Common myeloid progenitor, CD34-positive (primary cell): ENCODE measurements around the gene SPEG.

Experiments used
- CTCF ChIA-PET: fragments of 350-600 bp; sonication (Branson Sonifier 250); formaldehyde crosslinking; loops from one replicate; lab custom pipeline; 2021; ENCODE audit warnings: antibody characterized with exemption; lab: Charles Lee
- POLR2A ChIA-PET: fragments of 350-600 bp; sonication (Branson Sonifier 250); formaldehyde crosslinking; loops from one replicate; lab custom pipeline; 2021; ENCODE audit warnings: antibody characterized with exemption; lab: Charles Lee
- DNase-seq, 3 donors: peaks; one replicate each; pipeline versions ENCODE4 v3.0.0 to v3.0.0-alpha.2; 2013
- H3K27ac ChIP-seq, 2 experiments: 1 replicate in 1 of 2; 2 replicates in 1 of 2; pipeline ENCODE4 v1.7.0; 2013; ENCODE audit warnings: inconsistent platforms in 2 of 2, low read length in 2 of 2, mild to moderate bottlenecking in 2 of 2, low read depth in 1 of 2, moderate library complexity in 1 of 2; ENCODE audit not compliant: severe bottlenecking in 2 of 2, insufficient read depth in 1 of 2, poor library complexity in 1 of 2
- H3K27me3 ChIP-seq, 5 experiments: replicated peaks in 2 of 5; 1 replicate in 3 of 5; 2 replicates in 2 of 5; pipeline versions ENCODE4 v1.6.1 to v1.7.0; 2013; ENCODE audit warnings: low read length in 4 of 5, mild to moderate bottlenecking in 2 of 5, moderate library complexity in 2 of 5, inconsistent platforms in 1 of 5; ENCODE audit not compliant: insufficient read depth in 5 of 5, control insufficient read depth in 4 of 5
- H3K36me3 ChIP-seq, 4 experiments: 1 replicate in 2 of 4; 2 replicates in 2 of 4; pipeline versions ENCODE4 v1.6.1 to v1.7.0; 2013; ENCODE audit warnings: low read length in 3 of 4, control low read depth in 1 of 4, mild to moderate bottlenecking in 1 of 4; ENCODE audit not compliant: control insufficient read depth in 4 of 4, insufficient read depth in 4 of 4
- H3K4me1 ChIP-seq, 4 experiments: 1 replicate in 3 of 4; 2 replicates in 1 of 4; pipeline versions ENCODE4 v1.6.1 to v1.7.1; 2013; ENCODE audit warnings: low read length in 3 of 4, mild to moderate bottlenecking in 3 of 4, control low read depth in 1 of 4, inconsistent platforms in 1 of 4, moderate library complexity in 1 of 4; ENCODE audit not compliant: control insufficient read depth in 4 of 4, insufficient read depth in 4 of 4; ENCODE audit errors: control extremely low read depth in 1 of 4
- H3K4me3 ChIP-seq, 7 experiments: 1 replicate in 4 of 7; 2 replicates in 3 of 7; pipeline versions ENCODE4 v1.5.1 to v1.7.0; 2013; ENCODE audit warnings: mild to moderate bottlenecking in 7 of 7, low read length in 6 of 7, moderate library complexity in 6 of 7, inconsistent platforms in 2 of 7, low read depth in 2 of 7, control low read depth in 1 of 7; ENCODE audit not compliant: insufficient read depth in 4 of 7, control insufficient read depth in 1 of 7; ENCODE audit errors: extremely low read depth in 1 of 7
- H3K9me3 ChIP-seq, 5 experiments: 1 replicate in 4 of 5; 2 replicates in 1 of 5; pipeline versions ENCODE4 v1.6.1 to v1.7.1; 2013; ENCODE audit warnings: low read length in 4 of 5, mild to moderate bottlenecking in 2 of 5, inconsistent platforms in 1 of 5, low read depth in 1 of 5, moderate library complexity in 1 of 5; ENCODE audit not compliant: control insufficient read depth in 4 of 5, insufficient read depth in 2 of 5; ENCODE audit errors: control extremely low read depth in 1 of 5
- WGBS: methylation state at CpG from one replicate; pipeline ENCODE4 v1.1.5; 2013; ENCODE audit not compliant: insufficient coverage; 5-methylcytosine and 5-hydroxymethylcytosine counted together

The SPEG gene

GRCh38 chr2:219440388-219441256 lies 6.0 kb downstream of the SPEG start:
- POLR2A ChIA-PET, result interaction anchor here (0.6 kb wide), 1 partner anchor 26 kb away, joined by 3 read pairs; no protein-coding TSS in a partner anchor
- DNase-seq, result peak in 1 of 3 donors; percentile 18
- Histone ChIP-seq H3K27ac (no peak overlapping the region), H3K27me3 (peaks cover 2 to 78% (median 30%) of the 10 kb centered on the region in 5 experiments), H3K4me1 (peaks cover 0 to 11% (median 6%) of the 10 kb centered on the region in 4 experiments), H3K4me3 (no peak overlapping the region), H3K9me3 (no peaks in the 10 kb centered on the region), H3K36me3 (no peaks in the 10 kb centered on the region)
- WGBS, result 86% methylated on average over 4 of the region's 6 CpGs
- CTCF ChIA-PET, result interaction anchor here (0.7 to 2.6 kb wide), 12 partner anchors 10 to 85 kb away, joined by 3 to 11 read pairs (median 3); no protein-coding TSS in a partner anchor

- peak overlapping the region in 5 of 7 experiments; percentile 30 to 77 (median 57) for H3K4me3 ChIP-seq
- H3K27me3 ChIP-seq, result peaks cover 2 to 73% (median 22%) of the 10 kb centered on the region in 5 experiments
- 3% methylated on average over 23 of the region's 78 CpGs for WGBS
- no peaks in the 10 kb centered on the region for H3K9me3 ChIP-seq
- no peaks in the 10 kb centered on the region for H3K36me3 ChIP-seq
- POLR2A ChIA-PET, result no interaction called here
- CTCF ChIA-PET, result interaction anchor here (0.9 to 2.6 kb wide), 9 partner anchors 8 to 68 kb away, joined by 3 to 11 read pairs (median 3); no protein-coding TSS in a partner anchor
- peak in 2 of 3 donors; percentile 38 to 48 for DNase-seq
- H3K4me1 ChIP-seq, result peaks cover 0 to 11% (median 7%) of the 10 kb centered on the region in 4 experiments
- H3K27ac ChIP-seq, result no peak overlapping the region
These were observed 7.0 kb downstream of the SPEG start for GRCh38 chr2:219441451-219442255.

DNA sequence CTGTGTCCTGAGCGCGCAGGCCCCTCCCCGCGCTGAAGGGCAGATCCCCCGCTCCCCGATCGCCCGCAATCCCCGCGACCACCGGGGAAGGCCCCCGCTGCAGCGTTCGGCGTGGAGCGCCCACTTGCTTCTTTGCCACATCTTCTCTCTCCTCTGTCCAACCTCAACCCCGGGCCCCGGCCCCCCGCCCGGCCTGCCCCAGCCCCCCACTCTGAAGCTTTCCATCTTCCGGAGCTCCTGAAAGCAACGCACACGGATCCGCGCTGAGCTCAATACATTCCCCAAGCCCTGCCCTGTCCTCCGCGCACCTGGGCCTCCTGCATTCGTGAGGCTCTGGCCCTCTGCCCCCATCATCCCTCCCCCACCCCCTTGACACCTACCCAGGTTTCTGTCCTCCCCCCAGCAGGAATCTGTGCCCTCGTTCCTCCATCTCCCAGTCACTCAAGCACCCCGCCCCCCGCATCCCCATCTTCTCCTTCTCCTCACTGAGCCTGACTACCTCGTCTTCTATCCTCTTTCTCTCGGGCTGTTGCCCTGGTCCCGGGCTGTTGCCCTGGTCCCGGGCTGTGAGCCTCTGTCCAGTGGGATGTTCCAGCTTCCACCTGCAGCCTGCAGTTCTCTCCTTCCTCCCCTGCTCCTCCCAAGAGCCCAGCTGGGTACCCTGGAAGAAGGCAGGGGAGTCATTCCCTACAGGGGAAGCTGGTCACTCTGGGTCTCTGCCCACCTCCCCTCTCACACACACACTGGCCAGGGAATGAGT lies 7.8 kb downstream of the SPEG start:
- Histone ChIP-seq H3K27ac (no peak overlapping the region), H3K9me3 (no peaks in the 10 kb centered on the region), H3K4me1 (peaks cover 0 to 11% (median 7%) of the 10 kb centered on the region in 4 experiments), H3K27me3 (peaks cover 2 to 75% (median 21%) of the 10 kb centered on the region in 5 experiments), H3K36me3 (no peaks in the 10 kb centered on the region), H3K4me3 (peak overlapping the region in 5 of 7 experiments; percentile 9 to 70 (median 54))
- CTCF ChIA-PET, result interaction anchor here (0.6 to 1.7 kb wide), 5 partner anchors 9 to 52 kb away, joined by 3 to 5 read pairs (median 3); no protein-coding TSS in a partner anchor
- 12% methylated on average over 22 of the region's 35 CpGs for whole genome bisulfite sequencing
- DNase-seq, result no peak
- POLR2A ChIA-PET, result no interaction called here

- H3K27me3 ChIP-seq, result peaks cover 2 to 80% (median 24%) of the 10 kb centered on the region in 5 experiments
- CTCF ChIA-PET, result interaction anchor here (0.6 to 1.7 kb wide), 2 partner anchors 12 to 53 kb away, joined by 3 to 5 read pairs; no protein-coding TSS in a partner anchor
- POLR2A ChIA-PET, result no interaction called here
These were observed 8.5 kb downstream of the SPEG start for GRCh38 chr2:219443016-219443696.

DNA sequence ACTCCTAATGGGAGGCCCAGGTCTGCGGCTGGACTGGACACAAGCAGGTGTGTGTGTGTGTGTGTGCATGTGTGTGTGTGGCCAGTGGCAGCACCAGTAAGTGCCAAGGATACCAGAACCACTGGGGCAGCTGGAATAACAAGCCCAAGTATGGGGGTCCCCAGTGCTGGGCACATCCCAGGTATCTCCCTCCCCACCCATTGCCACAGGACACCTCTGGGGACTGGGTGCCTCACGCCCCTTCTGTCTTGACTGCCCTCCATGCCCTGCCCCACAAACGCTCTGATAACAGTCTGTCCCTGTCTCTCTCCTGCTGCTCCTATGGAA lies 9.0 kb downstream of the SPEG start:
- H3K27ac ChIP-seq, result no peak overlapping the region
- H3K36me3 ChIP-seq, result no peaks in the 10 kb centered on the region
- POLR2A ChIA-PET, result no interaction called here
- DNase-seq, result no peak
- CTCF ChIA-PET, result no interaction called here
- H3K9me3 ChIP-seq, result no peaks in the 10 kb centered on the region
- no peak overlapping the region for H3K4me3 ChIP-seq
- 94% methylated on average over 2 of the region's 3 CpGs for WGBS
- H3K4me1 ChIP-seq, result peaks cover 0 to 20% (median 14%) of the 10 kb centered on the region in 4 experiments
- H3K27me3 ChIP-seq, result peaks cover 2 to 82% (median 23%) of the 10 kb centered on the region in 5 experiments

More at GRCh38 chr2:219443016-219443696, 8.5 kb downstream of the SPEG start:
- DNase-seq, result no peak
- WGBS, result 96% methylated on average over 10 of the region's 12 CpGs
- Histone ChIP-seq H3K9me3 (no peaks in the 10 kb centered on the region), H3K4me3 (no peak overlapping the region), H3K4me1 (peaks cover 0 to 14% (median 9%) of the 10 kb centered on the region in 4 experiments), H3K27ac (no peak overlapping the region), H3K36me3 (no peaks in the 10 kb centered on the region)

DNA sequence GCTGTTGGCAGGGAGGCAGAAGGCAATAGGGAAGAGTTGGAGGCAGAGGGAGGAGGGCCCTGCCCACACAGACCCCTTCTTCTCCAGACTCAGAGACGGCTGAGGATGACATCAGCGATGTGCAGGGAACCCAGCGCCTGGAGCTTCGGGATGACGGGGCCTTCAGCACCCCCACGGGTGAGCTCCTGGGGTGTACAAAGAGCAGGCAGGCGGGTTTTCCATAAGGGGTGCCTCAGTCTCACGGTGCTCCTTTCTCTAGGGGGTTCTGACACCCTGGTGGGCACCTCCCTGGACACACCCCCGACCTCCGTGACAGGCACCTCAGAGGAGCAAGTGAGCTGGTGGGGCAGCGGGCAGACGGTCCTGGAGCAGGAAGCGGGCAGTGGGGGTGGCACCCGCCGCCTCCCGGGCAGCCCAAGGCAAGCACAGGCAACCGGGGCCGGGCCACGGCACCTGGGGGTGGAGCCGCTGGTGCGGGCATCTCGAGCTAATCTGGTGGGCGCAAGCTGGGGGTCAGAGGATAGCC lies 10.0 kb downstream of the SPEG start:
- Histone ChIP-seq H3K4me3 (no peak overlapping the region), H3K36me3 (no peaks in the 10 kb centered on the region), H3K27me3 (peaks cover 2 to 82% (median 19%) of the 10 kb centered on the region in 5 experiments), H3K4me1 (peaks cover 0 to 27% (median 19%) of the 10 kb centered on the region in 4 experiments), H3K9me3 (no peaks in the 10 kb centered on the region), H3K27ac (no peak overlapping the region)
- ChIA-PET POLR2A (no interaction called here), CTCF (no interaction called here)
- 92% methylated on average over 20 of the region's 23 CpGs for WGBS
- no peak for DNase-seq
